Measurements from ENCODE around the gene AQP10.

- TF ChIP-seq, protein P1, sequence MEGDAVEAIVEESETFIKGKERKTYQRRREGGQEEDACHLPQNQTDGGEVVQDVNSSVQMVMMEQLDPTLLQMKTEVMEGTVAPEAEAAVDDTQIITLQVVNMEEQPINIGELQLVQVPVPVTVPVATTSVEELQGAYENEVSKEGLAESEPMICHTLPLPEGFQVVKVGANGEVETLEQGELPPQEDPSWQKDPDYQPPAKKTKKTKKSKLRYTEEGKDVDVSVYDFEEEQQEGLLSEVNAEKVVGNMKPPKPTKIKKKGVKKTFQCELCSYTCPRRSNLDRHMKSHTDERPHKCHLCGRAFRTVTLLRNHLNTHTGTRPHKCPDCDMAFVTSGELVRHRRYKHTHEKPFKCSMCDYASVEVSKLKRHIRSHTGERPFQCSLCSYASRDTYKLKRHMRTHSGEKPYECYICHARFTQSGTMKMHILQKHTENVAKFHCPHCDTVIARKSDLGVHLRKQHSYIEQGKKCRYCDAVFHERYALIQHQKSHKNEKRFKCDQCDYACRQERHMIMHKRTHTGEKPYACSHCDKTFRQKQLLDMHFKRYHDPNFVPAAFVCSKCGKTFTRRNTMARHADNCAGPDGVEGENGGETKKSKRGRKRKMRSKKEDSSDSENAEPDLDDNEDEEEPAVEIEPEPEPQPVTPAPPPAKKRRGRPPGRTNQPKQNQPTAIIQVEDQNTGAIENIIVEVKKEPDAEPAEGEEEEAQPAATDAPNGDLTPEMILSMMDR (conservative IDR thresholded peaks at IDR 0.05; ENCODE audit: low read depth, low read length) = no peak
- no peak for TF ChIP-seq EZH2 (IDR thresholded peaks at IDR 0.05; ENCODE audit: borderline replicate concordance, low read depth, low read length, poor library complexity, severe bottlenecking)
These were observed 30.0 kb upstream of the AQP10 start for GRCh38 chr1:154290921-154291320.

All from A673 (cell line).